HG02973 (cell line): Measurements from ENCODE around the gene MIS12.

ENCODE experiments used
- ATAC-seq: cut with Tn5 transposase; IDR thresholded peaks from one replicate; pipeline ENCODE4 v1.9.1; 2021; ENCODE audit warnings: moderate library complexity; ENCODE audit not compliant: unreplicated experiment

The MIS12 gene, protein sequence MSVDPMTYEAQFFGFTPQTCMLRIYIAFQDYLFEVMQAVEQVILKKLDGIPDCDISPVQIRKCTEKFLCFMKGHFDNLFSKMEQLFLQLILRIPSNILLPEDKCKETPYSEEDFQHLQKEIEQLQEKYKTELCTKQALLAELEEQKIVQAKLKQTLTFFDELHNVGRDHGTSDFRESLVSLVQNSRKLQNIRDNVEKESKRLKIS

DNA sequence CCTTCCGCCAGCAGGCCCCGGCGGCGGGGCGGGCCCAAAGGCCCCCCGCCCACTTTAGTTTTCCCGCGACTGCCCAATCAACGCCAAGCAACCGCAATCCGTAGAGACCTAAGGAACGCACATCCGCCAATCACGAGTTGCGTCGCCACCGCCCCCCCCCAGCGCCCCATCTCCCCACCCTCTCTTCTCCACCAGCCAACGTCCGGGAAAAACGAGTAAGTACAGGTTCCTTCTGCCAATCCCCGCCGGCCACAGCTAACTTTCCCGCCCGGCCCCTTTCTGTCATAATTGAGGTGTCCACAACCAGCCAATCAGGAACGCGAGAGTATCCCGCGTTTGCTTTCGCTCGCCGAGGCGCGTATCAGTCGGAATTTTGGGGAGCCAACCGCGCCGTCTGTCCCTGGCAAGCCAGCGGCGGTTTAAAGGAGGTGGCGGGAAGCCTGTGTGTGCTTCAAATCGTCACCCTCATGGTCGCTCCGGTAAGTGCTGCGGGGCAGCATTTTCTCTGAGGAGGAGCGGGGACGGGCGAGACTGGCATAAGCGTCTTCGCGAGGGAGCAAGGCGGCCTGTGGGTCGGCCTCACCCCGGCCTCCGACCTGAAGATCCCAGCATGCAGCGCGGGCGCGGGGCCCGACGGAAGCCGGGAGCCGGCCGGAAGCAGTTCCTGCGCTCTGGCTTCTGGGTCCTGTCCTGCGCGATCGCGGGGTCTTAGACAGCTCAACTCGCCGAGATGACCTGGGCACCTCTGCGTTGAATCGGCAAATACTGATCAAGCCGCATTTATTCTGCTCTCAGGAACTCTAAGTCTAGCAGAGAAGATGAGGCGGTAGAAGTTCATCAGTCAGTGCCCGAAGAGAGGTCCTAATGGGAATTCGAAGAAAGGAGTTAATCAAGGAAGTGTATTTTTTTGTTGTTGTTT lies at the start of gene MIS12:
Gene MIS12 (plus strand): TSS at position 361 of the 919 bp plus-strand sequence. CDS start 2,297 bp downstream, outside the sequence.
- peak; percentile 69 for ATAC-seq

DNA sequence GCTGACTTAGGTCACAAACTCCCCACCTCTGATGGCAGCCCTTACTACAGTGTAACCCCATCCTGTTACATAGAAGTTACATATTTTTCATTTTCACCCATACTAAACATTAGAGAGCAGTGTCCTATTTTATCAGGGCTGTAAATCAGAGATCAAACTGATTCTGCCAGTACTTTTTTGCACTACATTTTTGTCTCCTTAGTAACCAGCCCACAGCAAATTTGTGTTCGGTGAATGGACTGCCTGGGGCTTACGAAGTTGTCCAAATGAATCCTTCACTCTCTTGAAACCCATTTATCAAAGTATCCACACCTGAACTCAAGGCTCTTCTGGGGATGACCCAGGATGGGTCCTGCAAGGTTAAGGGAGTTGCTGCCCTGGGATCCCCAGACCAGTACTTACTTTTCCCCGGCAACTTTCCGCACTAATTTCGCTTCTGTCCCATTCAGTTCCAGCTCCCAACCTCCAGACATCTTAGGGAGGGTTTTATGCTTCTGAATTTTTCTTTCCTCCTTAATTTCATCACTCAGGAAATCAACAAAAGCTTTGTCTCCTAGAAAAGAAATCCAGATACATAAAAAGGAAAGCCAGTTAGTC lies 48.5 kb upstream of the MIS12 start:
- no peak for ATAC-seq

DNA sequence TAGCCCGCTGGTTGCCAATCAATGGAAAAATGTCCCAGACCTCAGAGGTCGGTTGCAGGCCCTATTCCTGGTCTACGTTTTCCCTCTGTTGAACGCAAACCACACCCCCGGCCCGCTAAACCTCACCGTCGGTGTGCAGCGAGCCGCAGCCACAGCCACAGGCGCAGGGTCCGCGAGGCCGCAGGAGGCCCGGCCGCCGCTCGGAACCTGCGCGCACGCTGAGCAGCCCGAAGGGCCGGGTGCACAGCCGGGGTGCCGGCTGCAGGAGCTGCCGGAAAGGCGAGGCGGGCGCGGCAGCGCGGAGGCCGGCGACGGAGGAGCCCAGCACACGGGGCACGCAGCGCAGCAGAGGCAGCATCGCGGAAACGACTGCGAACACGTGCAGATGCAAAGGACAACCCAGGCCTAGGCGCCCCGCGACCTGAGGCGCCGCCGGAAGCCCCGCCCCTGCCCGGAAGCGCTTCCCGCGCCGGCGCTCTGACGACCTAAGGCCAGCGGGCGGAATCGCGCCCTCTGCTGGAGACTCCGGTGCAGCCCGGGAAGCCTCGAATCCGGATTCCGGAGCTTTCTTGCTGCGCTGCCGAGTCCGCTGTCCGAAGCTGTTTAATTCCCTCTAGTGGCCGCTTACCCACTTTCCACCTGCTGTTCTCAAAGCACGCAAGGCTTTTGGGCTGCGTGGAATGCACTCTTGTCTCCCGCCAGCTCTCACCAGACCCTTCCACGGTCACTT lies 47.5 kb upstream of the MIS12 start, which contains the start of gene C1QBP:
Gene C1QBP (minus strand): TSS at position 440 of the 730 bp plus-strand sequence. CDS start 82 bp downstream, at position 358.
- ATAC-seq: peak; percentile 74

DNA sequence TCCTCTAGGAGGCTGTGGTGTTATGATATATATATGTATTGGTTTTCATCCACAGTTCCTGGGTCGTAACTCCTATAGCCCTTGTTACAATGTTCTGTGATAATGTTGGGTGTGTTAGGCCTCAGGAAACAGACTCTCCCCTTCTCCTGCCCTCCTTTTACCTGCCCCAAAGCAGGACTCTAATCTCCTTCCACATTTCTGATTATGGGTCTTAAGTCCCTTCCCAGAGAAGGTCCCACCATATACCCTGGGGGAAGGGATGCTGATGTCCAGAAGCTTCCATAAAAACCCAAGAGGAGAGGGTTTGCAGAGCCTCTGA lies 47.0 kb upstream of the MIS12 start:
- ATAC-seq: no peak

DNA sequence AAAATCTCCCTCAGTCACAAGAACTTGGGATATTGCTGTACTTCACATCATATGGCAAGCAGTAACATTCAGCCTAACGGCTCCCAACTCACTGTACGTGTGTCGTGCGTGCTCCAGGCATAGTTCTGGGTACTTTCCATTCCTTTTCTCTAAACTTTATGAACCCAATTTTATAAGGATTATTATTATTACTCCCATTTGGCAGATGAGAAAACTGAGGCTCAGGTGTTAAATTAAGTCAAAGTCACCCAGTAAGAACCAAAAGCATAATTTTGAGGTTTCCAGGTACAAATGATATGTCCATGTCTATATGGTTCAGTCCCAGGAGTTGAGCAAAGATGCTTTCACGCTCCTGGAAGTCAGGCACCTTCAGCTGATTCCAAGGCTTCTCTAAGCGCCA lies 42.6 kb upstream of the MIS12 start:
- no peak for ATAC-seq

DNA sequence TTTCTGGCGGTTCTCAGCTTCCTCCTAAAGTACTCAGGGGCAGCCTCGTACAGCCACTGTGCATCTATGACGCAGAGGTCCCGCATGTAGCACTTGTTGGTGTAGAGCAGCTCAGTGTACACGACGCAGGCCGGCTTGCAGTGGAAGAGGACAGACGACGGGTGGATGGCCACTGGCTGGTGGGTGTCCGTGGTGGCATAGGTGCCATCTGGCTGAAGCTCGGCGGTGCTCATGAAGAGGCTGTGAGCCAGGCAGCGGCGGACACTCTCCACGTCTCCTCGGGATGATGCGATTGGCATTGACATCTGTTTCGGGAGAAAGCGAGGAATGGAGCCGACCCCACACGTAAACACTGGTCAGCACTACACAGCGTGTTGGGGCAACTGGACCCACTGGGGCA lies 42.2 kb upstream of the MIS12 start:
- no peak for ATAC-seq

DNA sequence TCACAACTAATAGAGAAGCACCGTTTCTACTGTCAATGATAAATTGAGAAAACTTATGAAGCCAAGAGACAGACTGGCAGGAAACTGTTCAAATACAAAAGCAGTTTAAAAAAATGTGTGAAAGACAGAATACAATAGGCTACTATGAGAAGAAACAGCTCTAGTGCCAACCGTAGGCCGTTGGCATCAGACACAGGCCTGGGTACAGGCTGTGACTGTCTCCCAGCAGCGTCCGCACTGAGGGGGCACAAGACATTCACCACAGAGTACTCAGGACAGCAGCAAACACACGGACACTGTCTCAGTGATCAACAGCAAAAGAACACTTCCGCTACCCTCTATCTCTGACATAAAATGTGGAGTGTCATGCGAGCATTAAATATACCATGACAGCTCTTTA lies 39.6 kb upstream of the MIS12 start:
- ATAC-seq: no peak

DNA sequence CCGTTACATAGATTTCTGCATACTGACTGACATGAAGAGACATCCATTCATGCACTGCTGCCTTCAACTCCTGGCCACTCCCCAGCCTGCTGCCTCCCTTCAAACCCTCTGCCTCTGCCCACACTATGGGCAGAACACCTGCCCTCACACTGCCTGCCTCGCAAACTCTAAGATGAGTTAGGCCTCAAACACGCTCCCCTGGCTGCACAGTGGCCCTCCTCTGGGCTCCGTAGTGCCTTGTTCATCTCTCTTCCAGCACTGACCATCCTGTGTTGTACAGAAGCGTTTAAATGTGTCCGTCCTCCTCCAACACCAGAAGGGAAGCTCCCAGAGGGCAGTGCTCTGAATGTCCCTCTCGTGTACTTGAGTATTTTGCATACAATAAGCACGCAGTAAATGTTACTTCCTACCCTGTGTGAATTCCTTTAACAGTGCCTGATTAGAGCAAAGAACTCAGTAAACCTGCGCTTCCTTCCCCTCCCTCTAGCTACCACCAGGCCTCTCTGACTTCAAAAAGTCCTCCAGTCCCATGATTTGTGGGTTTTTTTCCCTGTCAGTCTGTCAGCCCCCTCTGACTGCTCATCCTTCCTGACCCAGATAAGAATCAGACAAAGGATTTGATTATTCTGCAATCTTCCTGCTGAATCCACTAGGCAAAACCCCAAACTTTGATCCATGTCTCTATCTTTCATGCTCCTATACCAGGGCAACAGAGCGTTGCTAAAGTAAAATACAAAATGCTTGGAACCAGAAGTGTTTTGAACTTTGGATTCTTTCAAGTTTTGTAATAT lies 21.5 kb upstream of the MIS12 start:
- ATAC-seq: no peak

DNA sequence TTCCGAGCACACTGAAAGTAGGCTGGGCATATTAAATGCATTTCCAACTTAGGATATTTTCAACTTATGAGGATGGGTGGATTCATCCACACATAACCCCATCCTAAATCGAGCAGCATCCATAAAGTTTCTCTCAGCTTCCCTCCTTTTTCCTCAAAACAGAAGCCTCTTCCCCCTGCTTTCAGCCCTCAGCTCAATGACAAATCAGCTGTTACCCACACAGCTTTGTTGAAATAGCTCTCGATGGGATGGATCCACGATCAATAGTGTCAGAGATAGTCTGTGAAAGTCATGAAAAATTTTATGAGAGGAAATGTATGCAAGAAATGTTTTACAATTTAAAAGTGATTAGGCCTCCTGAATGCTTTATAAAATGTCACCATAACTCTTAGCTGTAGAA lies 20.1 kb upstream of the MIS12 start:
- ATAC-seq: no peak

DNA sequence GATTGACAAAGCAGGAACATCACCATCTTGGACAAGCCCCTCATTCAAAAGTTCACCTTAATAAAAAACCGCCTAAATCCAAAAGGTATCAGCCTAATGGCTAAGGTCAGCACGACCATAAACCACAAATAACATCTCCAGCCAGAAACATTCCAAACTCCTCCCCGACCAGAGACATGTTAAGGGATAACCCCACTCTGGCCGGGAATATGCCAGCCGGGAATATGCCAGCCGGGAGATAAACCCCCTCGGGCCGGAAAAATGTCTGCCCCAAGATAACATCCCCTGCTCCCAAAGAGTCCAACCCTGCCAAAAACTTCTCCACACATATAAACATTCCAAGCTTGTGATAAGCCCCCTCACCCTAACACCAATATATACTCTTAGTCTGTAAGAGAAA lies 18.9 kb upstream of the MIS12 start:
- ATAC-seq: no peak

DNA sequence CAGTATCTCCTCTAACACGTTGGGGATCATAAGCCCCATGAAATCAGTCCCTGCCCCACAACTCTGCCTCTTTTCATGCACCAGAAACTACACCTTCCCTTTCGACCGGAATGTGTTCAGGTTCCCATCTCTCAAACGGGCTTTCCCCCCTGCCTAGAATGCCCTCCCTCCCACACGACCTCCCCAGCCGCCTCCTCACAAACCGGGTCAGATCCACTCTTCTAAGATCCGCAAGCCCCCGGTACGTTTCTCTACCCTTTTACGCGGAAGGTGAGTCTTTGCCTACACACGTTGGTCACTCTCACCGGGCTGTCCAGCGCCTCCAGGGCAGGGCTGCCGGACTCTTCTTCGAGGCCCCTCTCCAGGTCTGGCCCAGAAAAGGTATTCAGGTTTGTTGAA lies 18.3 kb upstream of the MIS12 start:
- peak; percentile 16 for ATAC-seq

DNA sequence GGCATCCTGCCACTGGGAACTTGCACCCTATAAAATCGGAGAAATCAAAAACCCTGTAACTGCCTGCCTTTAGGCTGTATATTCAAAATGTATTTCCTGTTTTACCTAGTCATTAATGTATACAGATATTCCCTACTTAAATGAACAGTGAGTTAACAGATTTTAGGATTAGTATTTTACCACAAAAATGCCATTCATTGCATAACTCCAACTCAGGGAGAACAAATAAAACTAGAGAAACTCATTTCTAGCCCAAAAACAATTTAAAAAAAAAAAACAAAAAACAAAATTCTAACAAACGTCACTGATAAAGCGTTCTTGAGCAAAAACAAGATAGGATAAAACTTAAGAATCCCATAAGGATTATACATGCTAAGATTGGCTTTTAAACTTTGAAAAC lies 13.9 kb upstream of the MIS12 start:
- no peak for ATAC-seq

DNA sequence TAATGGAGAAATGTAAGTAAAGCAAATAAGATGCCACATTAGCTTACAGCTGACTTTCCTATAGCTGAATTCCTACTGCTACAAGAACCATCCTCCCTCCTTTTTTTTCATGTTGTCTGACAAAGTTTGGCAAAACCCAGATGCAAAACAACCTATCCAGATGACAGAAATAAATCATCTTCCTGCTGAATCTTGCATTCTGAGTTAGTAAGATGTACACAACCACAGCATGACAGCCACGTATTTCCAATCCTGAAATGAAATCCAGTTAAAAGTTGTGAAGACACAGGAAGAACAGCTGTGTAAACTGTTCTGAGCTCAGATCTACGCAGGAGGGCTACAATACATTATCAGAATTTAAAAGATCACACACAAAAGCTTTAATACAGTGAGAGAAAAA lies 12.5 kb upstream of the MIS12 start:
- ATAC-seq: no peak

DNA sequence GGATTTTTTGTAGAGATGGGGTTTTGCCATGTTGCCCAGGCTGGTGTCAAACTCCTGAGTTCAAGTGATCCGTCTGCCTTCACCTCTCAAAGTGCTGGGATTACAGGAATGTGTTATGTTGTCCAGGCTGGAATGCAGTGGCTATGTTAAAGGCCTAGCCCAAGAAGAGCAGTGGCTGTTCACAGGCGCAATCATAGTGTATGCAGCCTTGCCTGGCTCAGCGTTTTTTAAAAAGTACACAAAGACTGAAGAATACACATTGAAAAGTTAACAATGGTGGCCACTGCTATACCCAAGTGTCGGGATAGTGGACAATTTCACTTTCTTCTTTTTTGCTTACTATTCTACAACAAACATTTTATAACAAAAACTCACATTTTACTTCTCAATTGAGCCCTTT lies 7.4 kb upstream of the MIS12 start:
- no peak for ATAC-seq

DNA sequence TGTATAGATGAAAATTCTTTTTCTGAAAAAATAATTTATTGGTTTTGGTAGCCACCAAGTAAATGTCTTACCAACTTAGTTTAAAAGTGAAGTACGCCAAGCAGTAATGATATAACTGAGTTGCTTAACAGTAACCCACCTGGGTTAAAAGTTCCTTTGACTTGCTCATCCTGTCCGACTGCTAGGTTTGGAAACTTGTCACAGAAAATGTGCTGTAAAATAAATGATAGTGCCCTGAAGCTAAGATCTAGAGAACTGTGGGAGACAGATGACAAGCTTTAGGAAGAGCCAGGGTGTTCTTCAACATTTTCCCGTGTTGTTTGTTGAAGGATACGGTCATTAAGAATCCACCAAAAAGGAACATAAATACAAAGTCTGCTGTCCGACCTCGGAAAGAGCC lies 5.4 kb upstream of the MIS12 start:
- no peak for ATAC-seq

DNA sequence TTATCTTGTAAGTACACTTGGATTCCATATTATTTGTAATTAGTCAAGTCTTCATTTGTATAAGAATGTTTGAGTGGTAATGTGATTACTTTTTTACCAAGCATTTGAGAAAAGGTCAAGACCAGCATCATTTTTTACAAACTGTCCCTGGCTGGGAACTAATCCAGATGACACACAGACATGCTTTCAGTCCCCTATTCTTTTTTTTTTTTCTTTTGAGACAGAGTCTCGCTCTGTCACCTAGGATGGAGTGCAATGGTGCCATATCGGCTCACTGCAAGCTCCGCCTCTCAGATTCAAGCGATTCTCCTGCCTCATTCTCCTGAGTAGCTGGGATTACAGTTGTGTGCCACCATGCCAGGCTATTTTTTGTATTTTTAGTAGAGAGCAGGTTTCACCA lies 4.9 kb upstream of the MIS12 start:
- ATAC-seq: no peak

DNA sequence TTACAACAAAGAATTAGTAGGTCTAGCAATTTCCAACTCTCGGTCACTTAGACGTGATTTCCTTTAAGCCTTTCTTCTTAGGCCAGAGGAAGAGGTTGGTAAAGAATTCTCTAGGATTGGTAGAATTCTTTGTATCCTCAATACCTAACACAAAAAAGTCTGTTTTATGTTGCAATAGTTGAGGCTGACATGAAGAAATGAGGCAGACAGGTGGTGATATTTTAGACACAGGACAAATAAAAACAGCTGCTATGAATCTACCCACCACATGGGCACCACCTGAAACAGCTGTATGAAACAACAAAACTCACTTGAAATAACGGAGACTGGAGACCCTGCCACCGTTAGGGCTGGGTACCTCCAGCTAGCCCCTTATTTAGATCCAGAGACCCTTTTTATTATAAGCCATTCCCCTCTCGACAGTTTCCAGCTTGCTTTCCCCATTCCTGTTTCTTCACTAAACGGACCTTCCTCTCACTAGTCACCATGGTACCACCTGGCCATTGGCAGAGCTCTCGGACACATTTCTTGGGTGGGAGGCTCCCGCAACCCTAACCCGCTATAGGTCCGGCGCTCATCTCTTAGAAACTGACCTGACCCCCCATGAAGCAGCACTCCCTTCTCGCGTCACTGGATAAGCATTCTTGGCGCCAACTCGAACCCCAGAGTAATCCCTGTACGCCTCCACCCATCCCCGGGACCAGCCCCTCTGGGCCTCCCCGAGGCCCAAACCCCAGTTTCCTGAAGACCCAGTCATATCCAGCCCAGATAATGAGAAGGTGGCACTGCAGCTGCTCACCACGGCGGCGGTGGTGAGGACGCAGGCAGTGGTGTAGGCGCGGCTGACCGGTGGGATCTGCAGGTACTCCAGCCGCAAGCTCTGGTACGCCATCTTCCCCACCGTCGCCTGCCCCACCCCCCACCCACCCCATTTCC lies 828 bp upstream of the MIS12 start, which contains the start of gene DERL2:
Gene DERL2 (minus strand): TSS at position 909 of the 936 bp plus-strand sequence. CDS start 17 bp downstream, at position 892.
- peak; percentile 19 for ATAC-seq

DNA sequence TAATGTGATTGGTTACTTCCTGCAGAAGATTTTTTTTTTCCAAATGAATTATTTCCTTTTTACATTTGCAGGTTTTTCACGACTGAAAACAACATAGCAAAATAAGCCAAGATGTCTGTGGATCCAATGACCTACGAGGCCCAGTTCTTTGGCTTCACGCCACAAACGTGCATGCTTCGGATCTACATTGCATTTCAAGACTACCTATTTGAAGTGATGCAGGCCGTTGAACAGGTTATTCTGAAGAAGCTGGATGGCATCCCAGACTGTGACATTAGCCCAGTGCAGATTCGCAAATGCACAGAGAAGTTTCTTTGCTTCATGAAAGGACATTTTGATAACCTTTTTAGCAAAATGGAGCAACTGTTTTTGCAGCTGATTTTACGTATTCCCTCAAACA lies 2.4 kb downstream of the MIS12 start:
- no peak for ATAC-seq

DNA sequence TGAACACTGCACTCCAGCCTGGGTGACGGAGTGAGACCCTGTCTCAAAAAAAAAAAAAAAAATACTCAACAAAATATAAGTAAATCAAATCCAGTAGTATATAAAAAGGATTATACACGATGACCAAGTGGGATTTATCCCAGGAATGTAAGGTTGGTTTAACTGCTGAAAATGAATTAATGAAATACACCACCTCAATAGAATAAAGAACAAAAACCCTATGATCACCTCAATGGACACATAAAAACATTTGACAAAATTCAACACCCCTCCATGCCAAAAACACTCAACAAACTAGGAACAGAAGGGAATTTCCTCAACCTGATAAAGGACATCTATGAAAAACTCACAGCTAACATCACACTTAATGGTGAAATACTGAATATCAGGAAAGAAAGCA lies 6.6 kb downstream of the MIS12 start:
- no peak for ATAC-seq
